T-helper 2 cell treated with Interferon-gamma antibody and Interleukin-4, amounts not matched to agents 5 μg/mL and 100 μg/mL, for 36 hours (primary cell): Measurements from ENCODE around the gene RLN1.
"Not testable (repeated sequence)": the region's sequence is repeated elsewhere in the genome, so short reads cannot be mapped to it uniquely, and the experiment has no call there.

Experiments used
- DNase-seq: peaks from one replicate; pipeline ENCODE4 v3.0.0; 2021; ENCODE audit warnings: low spot score
- H3K27ac Mint-ChIP-seq: one replicate; pipeline ENCODE4 v1.8.0; 2021; ENCODE audit warnings: mild to moderate bottlenecking, mixed read lengths
- H3K27me3 Mint-ChIP-seq: one replicate; pipeline ENCODE4 v1.8.0; 2021; ENCODE audit warnings: low read depth, mixed read lengths
- H3K36me3 Mint-ChIP-seq: one replicate; pipeline ENCODE4 v1.8.0; 2021; ENCODE audit warnings: low read depth, mixed read lengths
- H3K4me1 Mint-ChIP-seq: one replicate; pipeline ENCODE4 v1.8.0; 2021; ENCODE audit warnings: low read depth, mixed read lengths
- H3K4me3 Mint-ChIP-seq: one replicate; pipeline ENCODE4 v1.8.0; 2022; ENCODE audit warnings: mild to moderate bottlenecking, moderate library complexity, mixed read lengths
- H3K9me3 Mint-ChIP-seq: one replicate; pipeline ENCODE4 v1.8.0; 2021; ENCODE audit warnings: mixed read lengths

The RLN1 gene, protein sequence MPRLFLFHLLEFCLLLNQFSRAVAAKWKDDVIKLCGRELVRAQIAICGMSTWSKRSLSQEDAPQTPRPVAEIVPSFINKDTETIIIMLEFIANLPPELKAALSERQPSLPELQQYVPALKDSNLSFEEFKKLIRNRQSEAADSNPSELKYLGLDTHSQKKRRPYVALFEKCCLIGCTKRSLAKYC

DNA sequence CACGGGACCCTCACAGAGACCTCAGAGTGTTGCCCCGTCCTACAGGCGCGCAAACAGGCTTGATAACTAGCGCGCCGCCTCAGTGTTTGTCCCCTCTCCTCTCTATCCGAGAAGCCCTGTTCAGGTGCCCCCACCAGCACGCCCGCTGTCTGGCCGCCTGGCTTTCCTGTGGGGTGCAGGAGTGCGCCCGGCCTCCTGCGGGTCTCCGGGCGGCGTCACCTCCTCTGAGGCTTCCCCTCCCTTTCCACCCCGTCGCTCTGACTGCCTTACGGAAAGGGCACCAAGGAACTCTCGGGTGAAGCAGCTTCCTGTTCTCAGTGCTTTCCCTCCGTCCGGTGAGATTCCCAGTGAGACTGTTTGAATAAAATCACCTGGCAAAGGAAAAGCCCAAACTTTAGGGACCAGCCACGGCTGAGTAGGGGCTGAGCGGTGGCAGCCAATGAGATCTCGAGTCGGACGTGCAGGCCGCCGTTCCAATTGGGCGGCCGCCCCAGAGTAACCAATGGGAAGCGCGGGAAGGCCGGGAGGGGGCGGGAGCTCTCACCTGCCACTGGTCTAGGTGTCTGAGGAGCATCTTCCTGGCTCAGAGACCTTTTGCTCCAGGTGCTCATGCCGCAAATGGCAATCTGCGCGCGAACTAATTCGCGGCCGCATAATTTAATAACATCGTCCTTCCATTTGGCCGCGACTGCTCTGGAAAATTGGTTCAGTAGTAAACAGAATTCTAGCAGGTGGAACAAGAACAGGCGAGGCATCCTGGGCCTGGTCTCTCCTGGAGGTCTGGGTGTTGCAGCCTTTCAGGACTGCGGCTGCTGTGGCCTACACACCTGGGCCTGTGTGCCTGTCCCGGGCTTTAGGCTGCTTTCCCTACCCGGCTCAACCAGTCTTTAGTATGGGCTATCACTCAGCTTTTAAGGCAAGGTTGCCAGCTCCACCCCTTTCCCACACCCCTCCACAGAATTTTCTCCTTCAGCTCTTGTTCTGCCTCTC, at the start of gene RLN1:
TSS of gene RLN1 (minus strand) at position 885 of the 990 bp plus-strand sequence. CDS start at position 755, 130 bp downstream.
- H3K36me3 Mint-ChIP-seq, result not testable (repeated sequence)

DNA sequence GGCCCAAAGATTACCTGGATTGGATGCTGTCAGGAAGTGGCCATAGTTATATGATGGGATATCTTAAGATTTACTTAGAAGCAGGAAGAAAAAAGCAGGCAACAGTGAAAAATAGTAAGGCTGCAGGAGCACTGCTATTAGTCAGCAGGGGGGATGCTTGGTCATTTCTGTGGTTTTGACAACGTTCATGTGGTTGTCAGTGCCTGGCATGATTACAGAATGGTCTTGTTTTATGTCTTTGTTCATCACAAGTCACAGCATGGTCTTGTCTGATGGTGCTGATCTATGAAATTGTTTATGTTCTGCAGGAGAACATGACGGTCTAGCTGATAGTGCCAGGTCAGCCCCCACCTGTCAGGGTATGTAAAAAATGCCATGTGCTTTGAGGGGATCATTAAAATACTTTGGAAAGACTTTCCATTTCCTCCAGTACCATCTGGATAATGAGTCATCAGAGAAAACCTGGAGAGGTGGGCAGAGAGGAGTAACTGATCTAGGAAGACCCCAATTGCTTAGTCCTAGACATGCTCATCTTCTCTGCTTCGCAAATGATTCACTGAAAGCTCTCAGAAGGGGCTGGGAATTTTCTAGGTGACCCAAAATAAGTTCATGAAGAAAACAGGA, 49.5 kb upstream of the RLN1 start:
- Mint-ChIP-seq H3K4me3 (no peak overlapping the region), H3K27ac (no peak overlapping the region), H3K9me3 (no peaks in the 10 kb centered on the region), H3K4me1 (peaks cover 35% of the 10 kb centered on the region), H3K27me3 (no peaks in the 10 kb centered on the region), H3K36me3 (no peaks in the 10 kb centered on the region)
- DNase-seq, result peak; percentile 53

More for the DNA sequence above, at the start of gene RLN1:
- not testable (repeated sequence) for DNase-seq, H3K27me3 Mint-ChIP-seq, H3K9me3 Mint-ChIP-seq
- peak within 1 kb of the TSS; percentile 69 for H3K4me3 Mint-ChIP-seq
- H3K27ac Mint-ChIP-seq, result peak within 1 kb of the TSS; percentile 45
- H3K4me1 Mint-ChIP-seq, result peaks cover 22% of the 10 kb centered on the region

DNA sequence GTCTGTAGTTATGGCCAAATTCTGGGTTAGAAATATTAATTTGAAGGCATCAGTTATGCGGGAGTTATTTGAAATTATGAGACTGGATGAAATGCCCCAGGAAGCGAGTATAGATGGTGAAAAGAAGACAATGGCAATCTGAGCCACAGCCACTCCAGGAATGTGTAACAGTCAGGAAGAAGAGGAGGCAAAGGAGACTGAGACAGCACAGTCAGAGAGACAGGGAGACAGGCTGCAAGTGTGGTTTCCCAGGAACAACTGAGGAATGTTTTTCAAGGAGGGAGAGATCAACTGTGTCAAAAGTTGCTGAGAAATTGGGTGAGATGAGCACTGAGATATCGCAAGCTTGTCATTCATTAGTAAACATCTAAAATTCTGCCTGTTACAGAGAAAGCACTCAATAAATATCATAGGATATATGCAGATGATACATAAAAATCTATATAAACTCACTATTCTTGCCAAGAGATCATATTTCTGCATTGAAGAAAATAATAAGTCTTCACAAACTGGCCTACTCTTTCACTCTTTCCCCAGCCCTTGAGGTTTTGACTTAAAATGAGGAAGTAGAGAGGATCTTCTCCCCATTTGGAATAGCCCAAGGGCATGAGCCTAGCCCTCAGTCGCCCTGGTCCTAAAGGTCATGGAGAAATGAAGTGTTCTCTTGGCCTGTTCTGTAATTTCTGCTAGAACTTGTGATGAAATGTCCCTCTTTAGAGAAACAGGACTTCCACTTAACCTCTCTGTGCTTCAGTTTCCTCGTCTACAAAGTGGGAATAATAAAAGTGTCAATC, 48.5 kb upstream of the RLN1 start:
- no peaks in the 10 kb centered on the region for H3K9me3 Mint-ChIP-seq
- H3K36me3 Mint-ChIP-seq, result no peaks in the 10 kb centered on the region
- no peaks in the 10 kb centered on the region for H3K27me3 Mint-ChIP-seq
- no peak for DNase-seq
- no peak overlapping the region for H3K4me3 Mint-ChIP-seq
- no peak overlapping the region for H3K27ac Mint-ChIP-seq
- H3K4me1 Mint-ChIP-seq, result peaks cover 34% of the 10 kb centered on the region

DNA sequence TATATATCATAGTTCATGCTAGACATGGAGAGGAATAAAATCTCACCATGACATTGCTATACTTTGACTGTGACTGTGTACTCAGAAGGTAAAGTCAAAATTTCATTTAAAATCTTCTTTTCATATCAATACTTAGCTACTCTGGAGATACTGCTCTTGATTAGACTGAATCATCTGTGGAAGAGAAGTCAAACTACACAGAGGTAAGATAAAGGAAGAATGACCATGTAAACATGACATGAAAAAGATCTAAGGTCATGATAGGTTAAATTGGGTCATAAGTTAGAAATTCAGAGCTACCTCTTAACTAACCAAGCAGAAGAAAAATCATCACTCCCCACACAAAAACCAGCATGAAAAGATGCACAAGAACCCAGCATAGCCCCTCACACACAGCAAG, 44.8 kb upstream of the RLN1 start:
- H3K27ac Mint-ChIP-seq, result peak overlapping the region; percentile 11
- no peaks in the 10 kb centered on the region for H3K27me3 Mint-ChIP-seq
- no peaks in the 10 kb centered on the region for H3K9me3 Mint-ChIP-seq
- no peak overlapping the region for H3K4me3 Mint-ChIP-seq
- peaks cover 4% of the 10 kb centered on the region for H3K36me3 Mint-ChIP-seq
- H3K4me1 Mint-ChIP-seq, result peaks cover 30% of the 10 kb centered on the region
- DNase-seq, result no peak

DNA sequence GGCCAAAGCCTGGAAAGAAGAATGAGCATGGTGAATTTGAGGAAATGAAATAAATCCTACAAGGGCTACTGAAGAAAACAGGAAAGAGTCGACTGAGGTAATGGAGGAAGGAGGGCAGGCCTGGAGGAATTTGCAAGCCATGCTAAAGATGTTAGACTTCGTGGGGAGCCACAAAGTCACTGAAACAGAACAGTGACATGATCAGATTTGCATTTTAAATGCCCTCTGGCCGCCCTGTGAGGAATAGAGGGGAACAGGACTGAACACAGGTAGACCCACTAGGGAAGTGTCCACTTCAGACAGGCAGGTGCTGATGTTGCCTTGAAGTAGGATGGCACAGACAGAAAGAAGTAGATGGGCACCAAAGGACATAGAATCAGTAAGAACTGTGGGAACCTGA, 42.8 kb upstream of the RLN1 start:
- DNase-seq, result no peak
- Mint-ChIP-seq H3K4me1 (peaks cover 15% of the 10 kb centered on the region), H3K36me3 (peaks cover 4% of the 10 kb centered on the region), H3K9me3 (no peaks in the 10 kb centered on the region), H3K27ac (no peak overlapping the region), H3K4me3 (no peak overlapping the region), H3K27me3 (no peaks in the 10 kb centered on the region)

DNA sequence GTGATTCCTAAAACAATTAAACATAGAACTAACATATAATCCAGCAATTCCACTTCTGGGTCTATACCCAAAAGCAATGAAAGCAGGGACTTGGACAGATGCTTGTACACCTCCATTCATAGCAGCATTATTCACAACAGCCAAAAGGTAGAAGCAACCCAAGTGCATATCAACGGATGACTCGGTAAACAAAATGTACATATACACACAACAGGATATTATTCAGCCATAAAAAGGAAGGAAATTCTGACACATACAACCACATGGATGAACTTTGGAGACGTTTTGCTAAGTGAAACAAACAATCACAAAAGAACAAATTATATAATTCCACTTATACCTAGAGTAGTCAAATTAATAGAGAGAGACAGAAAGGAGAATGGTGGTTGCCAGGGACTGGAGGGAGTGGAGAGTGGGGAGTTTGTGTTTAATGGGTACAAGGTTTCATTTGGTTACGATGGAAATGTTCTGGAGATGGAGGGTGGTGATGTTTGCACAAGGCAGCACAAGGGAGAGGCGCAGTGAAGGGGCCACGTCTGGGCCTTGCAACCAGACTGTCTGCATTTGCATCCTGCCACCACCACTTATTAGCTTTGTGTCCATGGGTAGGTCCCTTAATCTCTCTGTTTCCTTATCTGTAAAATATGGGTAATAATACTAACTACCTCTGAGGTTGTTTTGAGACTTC, 36.3 kb upstream of the RLN1 start:
- no peak overlapping the region for H3K4me3 Mint-ChIP-seq
- peak overlapping the region; percentile 66 for H3K27ac Mint-ChIP-seq
- DNase-seq, result no peak

DNA sequence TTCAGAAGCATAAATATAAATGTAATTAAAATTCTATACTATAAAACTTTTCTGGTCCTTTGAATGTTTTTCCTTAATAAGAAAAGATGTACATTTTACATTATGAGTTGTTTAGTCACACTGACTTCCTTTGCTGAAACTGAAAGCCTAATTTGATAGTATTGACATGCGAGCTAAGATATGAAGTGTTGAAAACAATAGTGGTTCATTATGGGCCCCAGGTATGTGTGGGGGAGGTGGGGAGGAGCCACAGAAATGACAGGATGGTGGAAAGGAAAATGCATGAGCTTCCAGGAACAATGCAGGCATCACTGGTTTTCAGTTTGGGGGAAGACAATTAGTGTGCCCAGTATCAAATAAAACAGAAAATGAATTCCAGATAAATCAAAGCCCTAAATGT, 35.4 kb upstream of the RLN1 start:
- H3K36me3 Mint-ChIP-seq, result peaks cover 3% of the 10 kb centered on the region
- no peaks in the 10 kb centered on the region for H3K27me3 Mint-ChIP-seq
- peak; percentile 42 for DNase-seq
- no peaks in the 10 kb centered on the region for H3K9me3 Mint-ChIP-seq
- peaks cover 23% of the 10 kb centered on the region for H3K4me1 Mint-ChIP-seq
- H3K27ac Mint-ChIP-seq, result peak overlapping the region; percentile 23
- peak overlapping the region; percentile 17 for H3K4me3 Mint-ChIP-seq

More for the DNA sequence above, 36.3 kb upstream of the RLN1 start:
- peaks cover 7% of the 10 kb centered on the region for H3K36me3 Mint-ChIP-seq
- no peaks in the 10 kb centered on the region for H3K27me3 Mint-ChIP-seq
- H3K9me3 Mint-ChIP-seq, result no peaks in the 10 kb centered on the region
- H3K4me1 Mint-ChIP-seq, result peaks cover 23% of the 10 kb centered on the region

DNA sequence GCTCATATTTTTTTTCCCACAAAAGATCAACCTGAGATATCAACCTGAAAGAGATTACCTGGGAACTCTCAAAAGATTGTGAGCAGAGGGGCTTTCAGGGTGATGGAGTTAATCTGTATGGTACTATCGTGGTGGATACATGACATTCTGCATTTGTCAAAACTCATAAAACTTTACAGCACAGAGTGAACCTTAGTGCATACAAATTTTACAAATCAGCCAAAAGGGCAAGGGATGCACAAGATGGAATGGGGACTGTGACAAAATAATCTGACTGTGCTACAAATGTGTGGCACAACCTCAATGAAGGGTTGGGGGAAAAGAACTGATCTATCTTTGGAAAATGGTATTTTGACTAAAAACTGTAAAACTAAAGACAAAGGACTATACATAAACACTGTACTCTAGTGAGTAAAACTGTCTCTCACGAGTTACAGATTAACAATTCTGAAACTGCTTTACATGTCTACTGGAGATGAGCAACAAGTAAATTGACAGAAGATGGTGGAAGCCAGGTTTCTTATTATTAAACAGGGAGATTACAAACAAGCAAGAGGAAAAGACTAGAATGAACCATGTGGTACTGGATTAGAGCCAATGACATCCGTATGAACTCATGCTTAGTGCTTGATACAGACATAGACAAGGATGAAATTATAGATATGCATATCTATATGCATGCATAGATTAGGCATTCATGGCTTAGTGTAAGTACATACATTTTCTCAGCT, 24.8 kb upstream of the RLN1 start:
- Mint-ChIP-seq H3K36me3 (peaks cover 13% of the 10 kb centered on the region), H3K27ac (no peak overlapping the region), H3K27me3 (no peaks in the 10 kb centered on the region), H3K4me1 (peaks cover 12% of the 10 kb centered on the region), H3K4me3 (no peak overlapping the region), H3K9me3 (peaks cover 15% of the 10 kb centered on the region)
- no peak for DNase-seq

DNA sequence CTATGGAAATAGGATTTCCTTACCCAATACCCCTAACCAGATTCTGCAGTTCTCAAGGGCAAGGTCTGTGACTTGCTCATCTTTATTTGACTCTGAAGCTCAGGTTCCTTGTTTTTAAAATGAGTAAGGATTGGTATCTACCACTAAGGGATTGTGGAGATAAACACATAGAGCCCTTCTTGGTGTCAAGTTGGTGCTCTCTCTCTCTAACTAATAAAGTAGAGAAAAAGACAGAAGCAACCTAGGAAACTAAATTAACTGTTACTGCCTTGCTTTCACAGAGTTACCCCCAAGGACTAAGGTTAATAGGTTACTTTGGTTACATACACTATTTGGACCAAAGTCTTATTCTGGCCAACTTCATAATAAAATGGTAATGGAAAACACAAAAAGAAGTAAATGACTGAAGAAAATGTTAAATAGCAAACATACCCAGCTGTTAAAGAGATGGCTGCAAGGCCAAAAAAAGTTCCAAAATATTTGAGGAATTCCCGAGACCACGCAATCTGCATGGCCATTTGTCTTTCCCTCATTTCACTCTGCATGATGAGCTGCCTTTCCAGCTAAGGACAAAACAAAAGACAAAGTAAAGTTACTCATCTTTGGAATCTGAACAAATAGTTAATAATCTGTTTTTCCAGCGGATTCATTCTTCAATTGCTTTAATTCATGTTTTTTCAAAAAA, 21.8 kb upstream of the RLN1 start:
- Mint-ChIP-seq H3K27me3 (no peaks in the 10 kb centered on the region), H3K4me1 (peaks cover 12% of the 10 kb centered on the region), H3K9me3 (peaks cover 10% of the 10 kb centered on the region), H3K36me3 (peaks cover 24% of the 10 kb centered on the region), H3K4me3 (no peak overlapping the region), H3K27ac (no peak overlapping the region)
- DNase-seq, result no peak

DNA sequence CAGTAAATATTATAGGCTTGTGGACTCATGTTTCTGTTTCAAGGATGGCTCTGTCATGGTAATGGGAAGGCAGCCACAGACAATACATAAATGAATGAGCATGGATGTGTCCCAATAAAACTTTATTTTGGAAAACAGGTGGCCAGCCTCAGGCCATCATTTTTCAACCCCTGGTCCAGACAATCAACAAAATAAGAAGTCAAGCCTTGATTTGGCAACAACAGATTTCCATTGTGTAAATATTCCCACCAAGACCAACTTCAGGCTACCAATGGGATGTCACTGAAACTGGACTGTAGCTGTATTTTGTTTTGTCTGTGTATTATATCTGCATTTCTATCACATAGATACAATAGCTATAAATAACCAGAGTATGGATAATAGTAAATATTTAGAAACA, 20.7 kb upstream of the RLN1 start:
- Mint-ChIP-seq H3K27ac (no peak overlapping the region), H3K4me3 (no peak overlapping the region), H3K27me3 (no peaks in the 10 kb centered on the region), H3K36me3 (peaks cover 24% of the 10 kb centered on the region), H3K4me1 (peaks cover 11% of the 10 kb centered on the region), H3K9me3 (peaks cover 10% of the 10 kb centered on the region)
- DNase-seq, result no peak

DNA sequence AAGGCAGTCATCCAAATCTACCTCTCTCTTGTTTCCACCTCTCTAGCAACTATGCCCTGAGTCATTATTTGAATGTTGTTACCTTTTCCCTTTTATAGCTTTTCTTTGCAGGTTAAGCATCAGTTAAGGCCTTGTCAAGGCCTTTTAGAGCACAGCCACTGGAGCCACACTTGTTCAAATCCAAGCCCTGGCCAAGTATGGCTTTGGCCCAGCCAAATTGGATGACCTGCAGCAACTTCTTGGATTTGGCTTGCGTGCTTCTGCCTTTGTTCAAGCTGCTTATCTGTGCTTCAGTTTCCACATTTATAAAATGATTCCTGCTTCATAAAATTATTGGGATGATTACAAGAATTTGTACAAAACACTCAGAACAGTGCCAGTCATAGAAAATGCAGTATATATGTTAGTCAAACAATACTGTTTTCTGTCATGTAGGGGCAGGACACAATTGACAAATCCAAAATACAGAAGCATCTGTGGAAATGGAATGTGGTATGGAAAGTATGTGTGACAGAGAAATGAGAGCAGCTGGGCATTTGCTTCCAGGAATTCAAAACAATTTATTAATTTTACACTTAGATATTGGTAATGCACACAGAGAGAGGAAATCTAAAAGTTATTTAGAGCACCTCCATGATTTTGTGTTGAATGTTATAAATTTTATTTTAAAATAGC, 17.9 kb upstream of the RLN1 start:
- H3K36me3 Mint-ChIP-seq, result peaks cover 23% of the 10 kb centered on the region
- H3K4me1 Mint-ChIP-seq, result peaks cover 16% of the 10 kb centered on the region
- peaks cover 13% of the 10 kb centered on the region for H3K9me3 Mint-ChIP-seq
- no peak for DNase-seq
- H3K4me3 Mint-ChIP-seq, result no peak overlapping the region
- H3K27ac Mint-ChIP-seq, result no peak overlapping the region
- H3K27me3 Mint-ChIP-seq, result no peaks in the 10 kb centered on the region

DNA sequence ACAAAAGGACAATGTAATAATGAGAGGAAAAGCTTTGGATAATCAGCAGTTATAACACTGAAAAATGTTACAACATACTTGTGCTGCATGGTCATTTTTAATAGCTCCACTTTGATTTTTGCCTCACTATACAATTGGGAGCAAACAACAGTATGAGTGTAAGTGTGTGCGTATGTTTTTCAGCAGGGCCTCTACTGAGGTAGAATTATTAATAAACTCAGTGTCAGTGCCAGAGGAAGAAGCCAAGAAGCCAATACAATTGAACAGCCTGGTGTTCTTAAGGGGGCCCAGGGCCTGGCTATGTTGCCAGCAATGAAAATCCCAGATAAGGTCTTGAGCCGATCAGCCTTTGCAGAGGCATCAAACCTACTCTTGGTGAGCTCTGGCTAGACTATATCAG, 16.1 kb upstream of the RLN1 start:
- Mint-ChIP-seq H3K4me1 (peaks cover 27% of the 10 kb centered on the region), H3K9me3 (peaks cover 23% of the 10 kb centered on the region), H3K27ac (no peak overlapping the region), H3K36me3 (peaks cover 22% of the 10 kb centered on the region), H3K27me3 (no peaks in the 10 kb centered on the region), H3K4me3 (no peak overlapping the region)
- no peak for DNase-seq
